Right ventricle myocardium superior (tissue), 1 donor: ENCODE results near the gene BPIFB1. TPM values are rescaled to one million over a fixed set of nuclear protein-coding genes. Genes with fewer than 3 reads are reported as not detected.

Source experiments
- ATAC-seq: fragments of 200-7000 bp; cut with Tn5 transposase; one replicate; pipeline ENCODE4 v1.9.1; 2020; ENCODE audit warnings: mild to moderate bottlenecking; ENCODE audit not compliant: poor library complexity
- DNase-seq: peaks from one replicate; pipeline ENCODE4 v3.0.0-alpha.2; 2020
- intact Hi-C: fragments of 100-400 bp; cut with DNase I; formaldehyde crosslinking; loops from one replicate; pipeline ENCODE4 v1.11.2; 2022
- long read RNA-seq: library from polyadenylated mRNA; unstranded; transcript quantifications from one replicate; pipeline ENCODE4 v2.0.0, GENCODE V29; 2021
- total RNA-seq: library from RNA; stranded (reverse); fragmentation: NEBNext Ultra II Directional; extraction: Animal tissue kit (Norgen Biotek cat#: 25700); gene quantifications from one replicate; pipeline ENCODE4 v1.2.1, GENCODE V29; 2021
- donor health status: DM: no; HTN: yes; CAD: no; lungs with severe emphysema.

BPIFB1 gene, protein sequence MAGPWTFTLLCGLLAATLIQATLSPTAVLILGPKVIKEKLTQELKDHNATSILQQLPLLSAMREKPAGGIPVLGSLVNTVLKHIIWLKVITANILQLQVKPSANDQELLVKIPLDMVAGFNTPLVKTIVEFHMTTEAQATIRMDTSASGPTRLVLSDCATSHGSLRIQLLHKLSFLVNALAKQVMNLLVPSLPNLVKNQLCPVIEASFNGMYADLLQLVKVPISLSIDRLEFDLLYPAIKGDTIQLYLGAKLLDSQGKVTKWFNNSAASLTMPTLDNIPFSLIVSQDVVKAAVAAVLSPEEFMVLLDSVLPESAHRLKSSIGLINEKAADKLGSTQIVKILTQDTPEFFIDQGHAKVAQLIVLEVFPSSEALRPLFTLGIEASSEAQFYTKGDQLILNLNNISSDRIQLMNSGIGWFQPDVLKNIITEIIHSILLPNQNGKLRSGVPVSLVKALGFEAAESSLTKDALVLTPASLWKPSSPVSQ
- not detected for total RNA-seq
- long read RNA-seq = 0 reads

DNA sequence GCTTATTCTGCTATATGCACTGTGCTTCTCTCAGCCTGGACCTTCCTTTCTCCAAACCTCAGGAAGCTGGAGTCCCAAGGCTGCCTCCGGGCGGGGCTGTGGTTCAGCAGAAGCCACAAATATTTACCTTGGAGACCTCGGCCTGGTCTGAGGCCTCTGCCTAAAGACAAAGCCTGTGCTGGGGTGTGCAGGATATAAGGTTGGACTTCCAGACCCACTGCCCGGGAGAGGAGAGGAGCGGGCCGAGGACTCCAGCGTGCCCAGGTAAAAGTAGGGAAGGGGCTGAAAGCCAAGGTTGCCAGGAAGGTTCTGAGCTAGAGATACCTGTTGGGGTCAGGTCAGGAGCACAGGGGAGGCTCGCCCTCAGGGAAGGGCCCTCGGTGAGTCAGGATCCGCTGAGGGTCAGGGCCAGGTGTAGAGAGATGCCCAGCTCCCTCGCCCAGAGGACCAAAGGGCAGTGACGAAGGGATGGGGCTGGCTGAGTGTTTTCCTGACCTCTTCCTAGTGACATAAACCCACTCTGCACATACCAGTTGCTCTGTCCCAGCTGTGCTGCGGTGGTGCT, at the start of gene BPIFB1:
TSS of gene BPIFB1 (plus strand) at position 224 of the 565 bp plus-strand sequence. CDS start 2,860 bp downstream, outside the sequence.
- DNase-seq (no peak), ATAC-seq (no peak)
- intact Hi-C loops = no loop called here

DNA sequence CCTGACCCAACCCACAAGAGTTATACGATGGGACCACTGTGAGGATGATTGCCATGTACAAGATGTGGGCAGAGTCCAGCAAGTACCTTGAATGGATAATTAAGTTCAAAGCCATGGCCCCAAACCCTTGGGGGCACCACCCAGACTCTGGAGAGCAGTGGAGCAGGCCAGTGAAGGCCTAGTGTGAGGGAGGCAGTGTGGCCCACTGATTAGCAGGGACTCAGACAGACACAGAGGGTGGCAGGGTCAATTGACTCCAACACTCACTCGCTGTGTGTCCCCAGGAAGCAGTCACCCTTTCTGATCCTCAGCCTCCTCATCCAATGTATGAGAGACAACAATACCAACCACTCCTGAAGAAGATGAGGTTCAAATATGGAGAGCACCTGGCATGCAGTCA, 49.0 kb upstream of the BPIFB1 start:
- DNase-seq (no peak), ATAC-seq (no peak)
- intact Hi-C loops = no loop called here

DNA sequence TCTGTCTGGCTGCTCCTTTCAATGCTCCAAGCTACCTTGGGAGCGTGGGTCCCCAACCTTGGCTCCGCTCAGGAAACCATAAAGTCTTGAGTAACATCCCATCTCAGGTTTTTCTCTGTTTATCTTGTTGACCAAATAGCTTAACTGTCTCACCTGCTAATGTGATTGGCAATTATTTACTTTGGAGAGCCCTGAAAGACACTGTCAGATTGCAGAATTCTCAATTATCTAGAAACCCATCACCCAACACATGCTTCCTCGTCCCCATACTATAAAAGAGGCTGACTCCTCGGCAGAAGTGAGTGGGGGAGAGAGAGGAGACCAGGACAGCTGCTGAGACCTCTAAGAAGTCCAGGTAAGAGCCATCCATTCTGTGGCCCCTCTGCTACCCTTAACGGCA, 47.3 kb upstream of the BPIFB1 start, which contains the start of gene BPIFA1:
TSS of gene BPIFA1 (plus strand) at position 301 of the 400 bp plus-strand sequence. CDS start 1,716 bp downstream, outside the sequence.
- DNase-seq = no peak
- no peak for ATAC-seq
- intact Hi-C loops = no loop called here

DNA sequence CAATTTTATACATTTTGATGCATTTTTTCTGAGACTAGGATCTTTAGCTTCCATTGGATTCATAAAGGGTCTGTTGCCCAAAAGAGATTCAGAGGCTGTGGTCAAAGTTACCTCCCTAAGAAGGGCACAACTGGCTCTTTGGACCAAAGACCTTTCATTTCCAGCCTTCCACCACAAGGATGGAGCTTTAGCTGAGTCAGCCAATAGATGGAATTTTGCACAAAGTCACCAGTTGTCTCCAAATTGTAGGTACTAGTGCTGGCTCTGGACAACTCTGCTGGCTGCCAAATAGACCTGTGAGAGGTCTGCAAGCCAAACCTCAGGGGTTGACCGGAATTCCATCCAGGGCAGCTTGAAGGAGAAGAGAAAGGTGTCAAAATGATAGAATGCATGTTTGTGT, 46.7 kb upstream of the BPIFB1 start:
- intact Hi-C loops = no loop called here
- DNase-seq = no peak
- ATAC-seq = no peak

DNA sequence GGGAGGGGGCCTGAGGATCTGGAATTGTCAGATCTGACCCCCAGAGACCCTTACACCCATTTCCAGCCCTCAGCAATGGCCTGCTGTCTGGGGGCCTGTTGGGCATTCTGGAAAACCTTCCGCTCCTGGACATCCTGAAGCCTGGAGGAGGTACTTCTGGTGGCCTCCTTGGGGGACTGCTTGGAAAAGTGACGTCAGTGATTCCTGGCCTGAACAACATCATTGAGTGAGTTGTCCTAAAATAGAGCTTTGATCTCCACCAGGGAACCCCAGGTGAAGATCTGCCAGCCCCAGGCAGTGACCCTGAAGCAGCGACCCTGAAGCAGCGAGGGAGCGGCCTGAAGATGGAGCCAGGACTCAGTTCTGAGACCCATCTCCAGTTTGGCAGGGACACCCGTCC, 45.0 kb upstream of the BPIFB1 start:
- ATAC-seq (no peak), DNase-seq (no peak)
- intact Hi-C loops = no loop called here

DNA sequence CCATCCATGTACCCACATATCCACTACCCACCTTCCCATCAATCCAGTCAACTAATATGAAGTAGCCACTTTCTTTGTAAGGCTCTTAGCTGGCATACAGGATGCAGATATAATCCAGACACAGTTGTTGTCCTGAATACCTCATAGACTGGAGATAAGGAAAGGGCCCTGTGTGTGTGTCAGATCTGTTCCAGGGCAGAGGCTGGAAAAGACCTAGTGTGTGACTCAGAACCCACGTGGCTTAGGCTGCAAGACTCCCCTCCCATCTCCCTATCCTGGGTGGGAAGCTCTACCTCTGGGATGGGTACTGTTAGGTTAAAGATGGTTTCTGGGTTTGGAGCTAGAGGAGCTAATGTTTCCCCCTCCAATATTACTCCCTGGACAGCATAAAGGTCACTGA, 43.6 kb upstream of the BPIFB1 start:
- no peak for ATAC-seq
- intact Hi-C loops = no loop called here
- DNase-seq = no peak

DNA sequence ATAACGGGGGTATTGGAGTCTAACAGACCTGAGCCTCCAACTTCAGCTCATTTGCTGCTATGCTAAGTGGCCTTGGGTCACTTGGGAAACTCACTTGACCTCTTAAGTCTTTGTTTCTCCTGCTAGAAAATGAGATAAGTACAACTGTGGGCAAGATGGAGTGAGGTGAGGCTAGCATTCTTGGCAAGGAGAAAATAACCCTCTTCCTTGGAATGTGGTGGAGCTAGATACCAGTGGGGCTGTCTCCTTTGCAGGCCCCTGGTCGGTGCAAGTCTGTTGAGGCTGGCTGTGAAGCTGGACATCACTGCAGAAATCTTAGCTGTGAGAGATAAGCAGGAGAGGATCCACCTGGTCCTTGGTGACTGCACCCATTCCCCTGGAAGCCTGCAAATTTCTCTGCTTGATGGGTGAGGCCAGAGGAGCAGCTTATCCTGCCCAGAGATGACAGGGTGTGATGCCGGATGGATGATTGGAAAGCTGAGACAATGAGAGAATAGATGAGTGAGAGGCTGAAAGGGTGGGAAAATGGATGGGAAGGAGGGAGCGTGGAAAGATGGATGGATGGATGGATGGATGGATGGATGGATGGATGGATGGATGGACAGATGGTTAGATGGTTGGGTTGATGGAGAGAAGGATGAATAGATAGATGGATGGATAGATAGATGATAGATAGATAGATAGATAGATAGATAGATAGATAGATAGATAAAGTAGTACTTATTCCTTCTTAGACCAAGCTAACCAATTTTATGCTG, 42.9 kb upstream of the BPIFB1 start:
- no peak for DNase-seq
- intact Hi-C loops = no loop called here
- ATAC-seq = no peak

DNA sequence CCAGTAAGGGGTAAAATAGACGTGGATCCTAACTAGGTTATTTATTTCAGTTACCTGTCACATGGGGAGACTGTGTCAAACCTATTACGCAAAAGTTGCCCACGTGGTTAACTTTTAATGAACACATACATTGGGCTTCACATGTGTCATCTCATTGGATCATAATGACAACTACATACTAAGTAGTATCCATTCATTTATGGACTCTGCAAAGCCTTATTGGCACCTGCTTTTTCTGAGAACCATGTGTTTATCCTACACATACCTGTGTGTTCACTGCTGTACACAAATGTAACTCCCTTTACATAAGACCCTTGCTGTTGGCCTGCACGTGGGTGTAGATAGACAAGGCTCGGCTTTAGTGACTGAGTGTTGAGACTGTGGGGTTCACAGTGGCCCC, 42.1 kb upstream of the BPIFB1 start:
- no peak for DNase-seq
- intact Hi-C loops = no loop called here
- ATAC-seq = no peak

DNA sequence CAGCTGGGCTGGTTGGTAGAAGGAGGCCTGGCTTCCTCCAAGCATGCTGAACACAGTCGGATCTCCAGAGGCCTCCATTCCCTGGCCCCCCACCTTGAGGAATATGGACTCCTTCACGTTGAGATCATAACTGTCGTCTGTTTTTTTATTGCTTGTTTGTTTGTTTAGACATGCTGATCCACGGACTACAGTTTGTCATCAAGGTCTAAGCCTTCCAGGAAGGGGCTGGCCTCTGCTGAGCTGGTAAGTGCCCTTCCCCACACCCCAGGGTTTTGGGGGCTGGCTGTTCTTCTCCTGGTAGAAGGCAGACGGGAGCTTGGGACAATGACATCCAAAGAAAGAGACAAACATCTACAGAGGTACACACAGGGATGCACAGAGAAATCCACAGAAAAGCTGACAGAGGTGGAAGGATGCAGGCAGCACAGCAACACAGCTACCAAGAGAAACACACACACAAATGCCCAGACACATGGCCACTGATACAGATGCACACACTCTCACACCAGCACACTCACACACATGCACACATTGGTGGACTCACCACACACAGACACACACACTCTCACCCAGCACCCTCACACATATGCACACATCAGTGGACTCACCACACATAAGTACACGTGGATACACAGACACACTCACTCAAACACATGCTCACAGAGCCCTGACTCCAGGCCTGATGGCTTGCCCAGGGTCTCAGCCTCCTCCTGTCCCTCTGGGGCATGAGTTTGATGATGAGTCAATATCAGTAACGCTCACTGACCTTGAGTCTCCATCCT, 40.5 kb upstream of the BPIFB1 start:
- ATAC-seq (no peak), DNase-seq (no peak)
- intact Hi-C loops = no loop called here

DNA sequence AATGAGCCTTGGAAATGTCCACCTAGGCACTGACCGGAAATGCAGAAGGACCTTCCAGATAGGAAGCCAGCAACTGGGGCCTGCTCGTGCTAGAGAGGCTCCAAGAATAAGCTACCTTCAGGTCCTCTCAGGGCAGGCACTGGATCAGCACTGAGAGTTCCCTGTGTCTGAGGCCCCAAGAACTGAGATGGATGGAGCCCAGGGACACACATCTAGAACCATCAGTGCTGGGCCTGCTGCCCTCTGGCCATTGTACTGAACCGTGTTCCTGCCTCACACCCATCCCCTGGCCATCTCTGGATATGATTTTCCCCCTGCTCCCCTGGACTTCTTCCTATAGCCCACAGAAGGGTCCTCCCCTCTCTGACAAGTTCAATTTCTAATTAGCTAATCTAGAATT, 36.9 kb upstream of the BPIFB1 start:
- DNase-seq (no peak), ATAC-seq (no peak)
- intact Hi-C loops = no loop called here

DNA sequence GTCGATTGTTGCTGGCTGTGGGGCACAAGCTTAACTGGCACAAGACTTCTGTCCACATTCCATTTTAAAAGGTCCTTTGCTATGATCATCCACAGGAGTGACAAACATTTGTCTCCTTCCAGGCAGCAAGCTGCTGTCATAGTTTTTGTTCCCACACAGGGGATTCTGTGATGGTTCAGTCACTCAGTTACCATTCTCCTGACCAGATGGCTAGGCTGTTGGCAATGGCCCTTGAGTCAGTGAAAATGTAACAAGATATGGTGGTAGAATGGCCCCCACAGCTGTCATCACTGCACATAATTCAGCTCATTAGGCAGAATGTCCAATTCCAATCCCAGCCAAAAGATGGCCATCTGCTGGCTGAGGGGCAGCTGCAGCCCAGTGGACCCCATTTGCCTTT, 33.6 kb upstream of the BPIFB1 start:
- no peak for ATAC-seq
- no peak for DNase-seq
- intact Hi-C loops = no loop called here

DNA sequence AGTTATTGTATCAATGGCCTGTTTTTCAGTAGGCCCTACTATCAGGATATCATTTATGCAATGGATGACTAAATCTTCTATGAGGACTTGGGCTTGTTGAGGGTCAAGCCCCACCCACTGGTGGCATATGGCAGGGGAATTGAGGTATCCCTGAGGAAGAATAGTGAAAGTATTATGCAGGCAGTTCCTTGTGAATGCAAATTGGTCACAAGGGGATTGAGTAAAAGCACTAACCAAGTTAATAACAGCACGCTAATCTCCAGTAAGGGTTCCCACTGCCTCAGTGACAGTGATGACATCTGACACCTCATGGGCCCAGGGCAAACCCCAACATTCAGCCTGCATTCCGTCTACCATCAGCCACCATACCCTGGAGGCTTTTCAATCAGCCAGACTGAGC, 32.3 kb upstream of the BPIFB1 start:
- ATAC-seq (no peak), DNase-seq (no peak)
- intact Hi-C loops = no loop called here

DNA sequence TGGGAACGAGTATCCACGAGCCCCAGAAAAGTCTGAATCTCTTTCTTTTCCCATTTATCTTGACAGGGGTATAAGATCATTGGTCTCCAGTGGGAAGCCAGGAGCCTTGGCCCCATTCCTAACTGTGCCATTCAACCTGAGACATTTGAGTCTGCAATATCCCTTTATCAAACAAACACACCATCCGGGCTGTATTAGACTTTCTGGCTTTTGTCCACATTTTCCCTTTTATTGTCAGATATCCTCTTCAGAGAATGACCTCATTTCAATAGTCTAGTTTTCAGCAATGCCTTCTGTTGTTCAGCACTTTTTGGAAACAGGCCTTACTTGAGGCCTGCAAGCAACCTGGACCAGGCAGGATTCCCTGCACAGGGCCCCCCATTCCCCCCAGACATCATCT, 31.5 kb upstream of the BPIFB1 start:
- no peak for DNase-seq
- intact Hi-C loops = no loop called here
- no peak for ATAC-seq

DNA sequence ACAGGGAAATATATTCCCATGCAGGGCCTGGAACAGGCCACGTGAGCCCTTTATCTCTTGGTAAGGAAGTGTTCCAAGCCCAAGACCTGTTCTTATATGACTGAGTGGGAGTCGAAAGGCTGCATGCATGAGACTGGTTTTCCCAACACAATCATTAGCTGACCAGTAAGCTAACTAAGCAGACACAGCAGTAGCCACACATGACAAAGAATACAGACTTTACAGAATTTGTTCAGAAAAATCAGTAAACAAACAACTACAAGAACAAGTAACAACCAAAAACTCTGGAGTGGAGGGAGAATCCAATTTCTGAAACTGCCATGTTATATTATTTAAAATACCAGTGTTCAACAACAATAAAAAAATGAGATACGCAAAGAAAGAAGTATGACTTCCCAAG, 30.6 kb upstream of the BPIFB1 start:
- ATAC-seq (no peak), DNase-seq (no peak)
- intact Hi-C loops = no loop called here

DNA sequence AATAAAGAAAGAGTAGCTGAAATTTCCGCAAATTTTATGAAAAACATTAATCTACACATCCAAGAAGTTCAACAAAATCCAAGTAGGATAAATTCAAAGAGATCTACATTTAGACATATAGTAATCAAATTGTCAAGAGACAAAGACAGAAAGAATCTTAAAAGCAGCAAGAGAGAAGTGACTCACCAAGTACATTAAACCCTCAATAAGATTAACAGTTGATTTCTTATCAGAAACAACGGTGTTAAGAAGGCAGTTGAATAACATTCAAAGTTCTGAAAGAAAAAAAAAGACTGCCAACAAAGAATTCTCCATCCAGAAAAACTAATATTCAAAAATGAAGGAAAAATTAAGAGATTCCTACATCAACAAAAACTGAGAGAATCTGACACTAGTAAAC, 28.0 kb upstream of the BPIFB1 start:
- intact Hi-C loops = no loop called here
- no peak for DNase-seq
- no peak for ATAC-seq

DNA sequence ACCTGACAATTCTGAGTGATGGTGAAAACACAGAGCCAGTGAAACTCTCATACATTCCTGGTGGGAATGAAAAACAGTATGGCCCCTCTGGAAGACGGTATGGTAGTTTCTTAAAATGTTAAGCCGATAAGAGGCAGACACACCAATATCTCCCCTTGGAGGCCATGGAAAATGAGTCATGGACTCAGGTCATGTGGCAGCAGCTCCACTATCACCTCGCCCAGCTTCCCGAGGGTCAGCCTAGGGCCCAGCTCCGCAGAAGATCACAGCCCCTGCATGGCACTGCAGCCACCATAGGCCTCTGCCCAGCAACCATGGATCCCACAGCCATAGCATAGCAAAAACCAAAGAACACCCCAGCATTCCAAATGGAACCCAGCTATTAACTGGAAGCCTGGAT, 25.8 kb upstream of the BPIFB1 start:
- DNase-seq (no peak), ATAC-seq (no peak)
- intact Hi-C loops = no loop called here

DNA sequence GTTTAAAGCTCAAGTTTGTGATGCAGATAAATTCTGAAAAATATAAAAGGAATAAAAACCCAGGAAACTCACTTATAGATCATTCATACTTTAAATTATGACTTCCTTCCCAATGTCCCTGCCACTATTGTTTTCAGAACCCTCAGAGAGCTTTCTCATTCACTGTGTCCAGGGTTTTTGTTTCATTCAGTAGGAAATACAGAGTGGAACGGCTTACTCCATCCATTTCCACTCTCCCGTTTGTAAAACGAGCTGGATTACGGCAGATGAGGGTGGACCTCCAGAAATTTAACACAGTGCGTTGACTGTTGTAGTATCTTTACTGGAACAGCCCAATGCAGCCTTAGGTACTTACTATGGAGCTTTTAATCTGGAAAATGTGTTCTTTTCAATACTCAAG, 23.6 kb upstream of the BPIFB1 start:
- DNase-seq = no peak
- ATAC-seq = no peak
- intact Hi-C loops = no loop called here

DNA sequence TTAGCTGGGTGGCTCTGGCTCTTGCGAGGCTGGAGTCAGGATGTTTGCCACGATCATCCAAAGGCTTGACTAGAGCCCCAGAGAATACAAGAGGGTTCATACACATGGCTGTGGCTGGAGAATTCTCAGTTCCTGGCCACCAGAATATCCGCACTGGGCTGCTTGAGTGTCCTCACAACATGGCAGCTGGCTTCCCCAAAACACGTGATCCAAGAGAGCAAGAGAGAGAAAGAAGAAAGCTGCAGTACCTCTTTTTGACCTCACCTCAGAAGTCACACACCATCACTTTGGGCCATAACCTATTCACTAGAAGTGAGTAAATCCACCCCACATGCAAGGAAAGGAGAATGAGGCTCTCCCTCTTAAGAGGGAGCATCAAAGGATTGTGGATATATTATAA, 21.5 kb upstream of the BPIFB1 start:
- intact Hi-C loops = no loop called here

DNA sequence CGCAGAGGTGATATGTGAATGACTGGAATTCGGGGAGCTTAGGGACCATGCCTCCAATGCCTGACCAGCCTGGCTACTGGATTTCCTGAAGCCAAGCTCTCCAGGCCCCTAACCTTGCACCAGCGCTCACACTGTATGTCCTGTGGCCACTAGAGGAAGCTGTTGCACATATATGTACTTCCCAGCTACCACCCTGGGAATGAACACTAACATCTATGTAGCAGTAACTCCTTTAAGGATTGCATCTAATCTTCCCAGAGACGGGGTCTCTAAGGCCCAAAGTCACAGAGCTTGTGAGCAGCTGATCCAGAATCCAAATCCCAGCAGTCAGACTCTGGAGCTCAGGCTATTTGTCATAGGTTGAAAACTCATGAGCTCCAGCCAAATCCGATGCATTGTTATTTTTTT, 20.4 kb upstream of the BPIFB1 start:
- no peak for ATAC-seq
- no peak for DNase-seq
- intact Hi-C loops = no loop called here

More for the DNA sequence above, 21.5 kb upstream of the BPIFB1 start:
- DNase-seq = no peak
- no peak for ATAC-seq
